Osteocyte (in vitro differentiated cells): ENCODE measurements around the gene ATRIP. TPM values are rescaled to one million over a fixed set of nuclear protein-coding genes. Genes with fewer than 3 reads are reported as not detected.

Experiments
- DNase-seq: peaks from one replicate; pipeline ENCODE4 v3.0.0; 2021; ENCODE audit warnings: mixed read lengths; ENCODE audit not compliant: unreplicated experiment; ENCODE audit errors: extremely low spot score
- H3K27ac Mint-ChIP-seq: one replicate; pipeline ENCODE4 v1.8.0; 2021; ENCODE audit warnings: mild to moderate bottlenecking, mixed read lengths; ENCODE audit not compliant: unreplicated experiment
- H3K27me3 Mint-ChIP-seq: one replicate; pipeline ENCODE4 v1.8.0; 2021; ENCODE audit warnings: mixed read lengths; ENCODE audit not compliant: unreplicated experiment
- H3K36me3 Mint-ChIP-seq: one replicate; pipeline ENCODE4 v1.8.0; 2021; ENCODE audit warnings: mixed read lengths; ENCODE audit not compliant: unreplicated experiment
- H3K4me1 Mint-ChIP-seq: one replicate; pipeline ENCODE4 v1.8.0; 2021; ENCODE audit warnings: mixed read lengths; ENCODE audit not compliant: unreplicated experiment
- H3K4me3 Mint-ChIP-seq: one replicate; pipeline ENCODE4 v1.8.0; 2021; ENCODE audit warnings: mild to moderate bottlenecking, moderate library complexity, mixed read lengths; ENCODE audit not compliant: unreplicated experiment
- H3K9me3 Mint-ChIP-seq: one replicate; pipeline ENCODE4 v1.8.0; 2021; ENCODE audit warnings: mixed read lengths; ENCODE audit not compliant: unreplicated experiment
- CTCF ChIP-seq: fragments of 200-600 bp; sonication (generic); IDR thresholded peaks from 2 replicates; pipeline ENCODE4 v1.5.0; 2021; ENCODE audit warnings: antibody characterized with exemption, mild to moderate bottlenecking, moderate library complexity
- total RNA-seq: library from RNA; stranded (reverse); gene quantifications from 2 replicates; pipeline ENCODE4 v1.2.1, GENCODE V29; 2021

The ATRIP gene
- total RNA-seq, 1 donor from 2014 or later, result 8.5 TPM

DNA sequence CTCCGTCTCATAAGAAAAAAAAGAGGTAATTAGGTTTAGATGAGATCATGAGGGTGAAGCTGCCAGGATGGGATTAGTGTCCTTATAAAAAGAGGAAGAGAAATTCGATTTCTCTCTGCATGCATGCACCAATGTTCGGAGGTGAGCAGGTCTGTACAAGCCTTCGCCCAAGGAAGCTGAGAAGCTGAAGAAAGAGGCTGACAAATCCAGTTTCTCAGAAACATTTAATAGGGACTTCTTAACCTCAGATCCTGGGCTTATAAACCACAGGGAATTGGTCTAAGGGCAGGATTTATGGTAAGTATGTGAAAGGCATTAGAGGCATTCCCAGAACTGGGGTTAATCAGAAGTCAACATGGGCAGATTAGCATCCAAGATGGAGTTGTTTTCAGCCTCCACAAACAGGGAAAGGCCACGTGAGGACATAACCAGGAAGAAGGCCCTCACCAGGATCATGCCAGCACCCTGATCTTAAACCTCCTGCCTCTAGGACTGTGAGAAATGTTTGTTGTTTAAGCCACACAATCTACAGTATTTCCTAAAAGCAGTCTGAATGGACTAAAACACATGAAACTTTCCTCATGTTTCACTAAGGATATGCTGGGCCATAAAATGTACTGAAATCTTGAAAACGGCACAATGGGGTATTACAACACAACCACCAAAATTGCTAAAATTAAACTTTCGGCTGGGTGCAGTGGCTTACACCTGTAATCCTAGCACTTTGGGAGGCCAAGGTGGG, 46.1 kb downstream of the ATRIP start:
- TF ChIP-seq CTCF, result no peak
- no peaks in the 10 kb centered on the region for H3K27me3 Mint-ChIP-seq
- no peak overlapping the region for H3K4me3 Mint-ChIP-seq
- peaks cover 8% of the 10 kb centered on the region for H3K36me3 Mint-ChIP-seq
- H3K9me3 Mint-ChIP-seq, result no peaks in the 10 kb centered on the region
- no peaks in the 10 kb centered on the region for H3K4me1 Mint-ChIP-seq
- H3K27ac Mint-ChIP-seq, result no peak overlapping the region
- DNase-seq, result no peak

GRCh38 chr3:48493203-48493501, 46.6 kb downstream of the ATRIP start:
- H3K4me1 Mint-ChIP-seq, result no peaks in the 10 kb centered on the region
- no peak overlapping the region for H3K4me3 Mint-ChIP-seq
- no peaks in the 10 kb centered on the region for H3K9me3 Mint-ChIP-seq
- TF ChIP-seq CTCF, result no peak
- no peak for DNase-seq
- no peak overlapping the region for H3K27ac Mint-ChIP-seq
- peaks cover 11% of the 10 kb centered on the region for H3K36me3 Mint-ChIP-seq
- H3K27me3 Mint-ChIP-seq, result no peaks in the 10 kb centered on the region

DNA sequence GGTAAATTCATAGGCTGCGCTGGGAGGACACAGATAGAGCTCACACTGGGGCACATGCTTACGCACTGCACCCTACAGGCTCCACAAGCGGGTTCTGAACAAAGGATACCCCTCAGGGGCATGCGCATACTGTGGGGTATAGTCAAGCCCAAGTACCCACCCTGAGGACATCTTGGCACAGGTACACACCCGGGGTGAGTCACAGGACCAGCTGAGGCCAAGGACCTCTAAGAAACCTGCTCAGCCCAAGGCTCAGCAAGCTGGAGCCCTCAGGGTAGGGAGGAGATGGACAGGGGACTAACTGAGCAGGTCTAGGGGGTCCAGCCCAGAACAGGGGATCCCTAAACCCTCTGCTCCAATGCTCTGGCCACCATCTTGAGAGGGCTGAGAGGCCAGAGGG, 54.1 kb downstream of the ATRIP start:
- no peak for DNase-seq
- peaks cover 9% of the 10 kb centered on the region for H3K36me3 Mint-ChIP-seq
- no peaks in the 10 kb centered on the region for H3K27me3 Mint-ChIP-seq
- no peaks in the 10 kb centered on the region for H3K9me3 Mint-ChIP-seq
- no peak overlapping the region for H3K4me3 Mint-ChIP-seq
- peaks cover 16% of the 10 kb centered on the region for H3K4me1 Mint-ChIP-seq
- no peak overlapping the region for H3K27ac Mint-ChIP-seq
- TF ChIP-seq CTCF, result no peak

- DNase-seq, result no peak
- H3K27me3 Mint-ChIP-seq, result no peaks in the 10 kb centered on the region
- H3K36me3 Mint-ChIP-seq, result peaks cover 9% of the 10 kb centered on the region
- no peaks in the 10 kb centered on the region for H3K9me3 Mint-ChIP-seq
- H3K4me1 Mint-ChIP-seq, result peaks cover 16% of the 10 kb centered on the region
- TF ChIP-seq CTCF, result no peak
- no peak overlapping the region for H3K4me3 Mint-ChIP-seq
- peak overlapping the region; percentile 27 for H3K27ac Mint-ChIP-seq
Observed at GRCh38 chr3:48501196-48501595, 54.7 kb downstream of the ATRIP start.

- peaks cover 9% of the 10 kb centered on the region for H3K36me3 Mint-ChIP-seq
- peak overlapping the region; percentile 48 for H3K27ac Mint-ChIP-seq
- H3K27me3 Mint-ChIP-seq, result no peaks in the 10 kb centered on the region
- no peaks in the 10 kb centered on the region for H3K9me3 Mint-ChIP-seq
- H3K4me1 Mint-ChIP-seq, result peaks cover 16% of the 10 kb centered on the region
- no peak overlapping the region for H3K4me3 Mint-ChIP-seq
- TF ChIP-seq CTCF, result no peak
- DNase-seq, result no peak
Observed at GRCh38 chr3:48502121-48502520, 55.6 kb downstream of the ATRIP start.
